Ovary (tissue), 9 donors: ENCODE data around the gene LYST. TPM values are rescaled to one million over a fixed set of nuclear protein-coding genes. Genes with fewer than 3 reads are reported as not detected.
A peak's percentile ranks its signal among the peaks of the same experiment; 100 is the strongest.
"Not testable (repeated sequence)": the region's sequence is repeated elsewhere in the genome, so short reads cannot be mapped to it uniquely, and the experiment has no call there.

Experiments used
- DNase-seq, 5 donors: peaks; one replicate each; pipeline ENCODE4 v3.0.0-alpha.2; 2019 to 2020
- H3K27ac ChIP-seq, 2 donors: fragments of 200-600 bp; one replicate each; pipeline versions ENCODE4 v1.5.1 to v1.8.0; 2019 to 2022
- H3K27me3 ChIP-seq: fragments of 200-600 bp; one replicate; pipeline ENCODE4 v1.8.0; 2022
- H3K36me3 ChIP-seq: fragments of 200-600 bp; sonication (generic); one replicate; pipeline ENCODE4 v1.5.1; 2019
- H3K4me1 ChIP-seq: one replicate; pipeline ENCODE4 v1.8.1; 2013; ENCODE audit warnings: mild to moderate bottlenecking, moderate library complexity; ENCODE audit not compliant: insufficient read depth
- H3K4me3 ChIP-seq: fragments of 200-600 bp; sonication (generic); one replicate; pipeline ENCODE4 v1.5.1; 2017
- H3K9me3 ChIP-seq, 2 donors: fragments of 200-600 bp in 1 of 2; sonication (generic) in 1 of 2; one replicate each; pipeline versions ENCODE4 v1.5.1 to v1.8.1; 2013 to 2019; ENCODE audit warnings: mild to moderate bottlenecking in 1 of 2, moderate library complexity in 1 of 2
- EP300 ChIP-seq: sonication (generic); formaldehyde crosslinking; IDR thresholded peaks from one replicate; pipeline ENCODE4 v1.6.1; 2017; ENCODE audit warnings: antibody characterized with exemption
- POLR2A ChIP-seq: fragments of 450-650 bp; IDR thresholded peaks from one replicate; pipeline ENCODE4 v1.6.1; 2017; ENCODE audit warnings: antibody characterized with exemption, mild to moderate bottlenecking, moderate library complexity
- WGBS, 3 donors: extraction: QIAGEN DNeasy Blood & Tissue Kit in 1 of 3; methylation state at CpG; one replicate each; pipeline versions ENCODE4 v1.1.5 to v1.1.7; 2013 to 2017; 5-methylcytosine and 5-hydroxymethylcytosine counted together
- intact Hi-C, 4 donors: fragments of 100-400 bp; cut with DNase I; formaldehyde crosslinking; loops; one replicate each; pipeline versions ENCODE4 v1.11.0 to v1.15.1; 2022 to 2023
- polyA plus RNA-seq, 2 donors: library from polyadenylated mRNA; stranded (reverse); fragments of 200-250 nt in 1 of 2; fragments of 350-450 nt in 1 of 2; fragmentation: Illumina TruSeq in 1 of 2; extraction: RNeasy Lipid Tissue Mini Kit (QIAGEN cat#74804) in 1 of 2; gene quantifications; one replicate each; pipeline ENCODE4 v1.2.3, GENCODE V29; 2013 to 2014
- total RNA-seq, 7 donors: library from RNA; depleted of rRNA in 2 of 7; stranded (reverse); fragments of >200 nt in 2 of 7; fragmentation: NEBNext Ultra II Directional in 3 of 7; extraction: Animal tissue kit (Norgen Biotek cat#: 25700) in 3 of 7; gene quantifications; one replicate each; pipeline versions ENCODE4 v1.1.0 to v1.2.4, GENCODE V29; 2016 to 2023
- TF ChIP-seq, protein P1 (sequence below), 3 donors: fragments of 450-650 bp in 2 of 3; fragments of 200-600 bp in 1 of 3; IDR thresholded peaks; one replicate each; pipeline versions ENCODE4 v1.5.1 to v1.8.0; 2016 to 2022; ENCODE audit warnings: antibody characterized with exemption in 3 of 3, mild to moderate bottlenecking in 1 of 3
- donor health status: DM: no; HTN: no; CAD: no; lungs with moderate emphysema.
- donor health status: DM: no; HTN: no; CAD: no.
- donor health status: Bipolar disorder and iron deficiency.
- donor health status: DM: yes; HTN: yes; CAD: no.
- donor health status: DM: no; HTN: no; CAD: no.
- donor health status: DM: yes; HTN: yes; CAD: no.

Gene LYST
- total and polyA plus RNA-seq, 9 donors: 6.8 to 29.2 (median 21.7) TPM

DNA sequence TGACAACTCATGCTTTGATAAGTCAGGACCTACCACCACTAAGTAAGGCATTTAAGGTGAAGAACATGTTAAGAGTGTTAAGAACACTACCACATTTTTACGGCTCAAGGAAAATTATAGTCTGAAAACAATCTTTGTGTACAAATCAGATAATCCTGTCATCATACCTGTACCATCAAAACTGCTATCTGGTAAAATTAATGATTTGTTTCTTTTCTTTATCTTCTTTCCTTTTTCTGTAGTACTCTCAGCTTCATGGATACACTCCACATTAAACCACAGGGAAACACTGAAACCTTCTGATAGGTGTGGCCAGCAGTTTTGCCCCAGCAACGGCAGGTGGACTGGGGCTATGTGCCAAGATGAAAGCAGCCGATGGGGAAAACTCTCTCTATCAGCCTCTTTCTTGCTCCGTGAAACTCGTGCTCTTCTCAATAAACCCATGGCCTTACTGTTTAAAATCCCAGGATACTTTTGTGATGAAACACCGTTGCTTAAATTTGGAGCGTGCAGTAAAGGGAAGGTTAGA, 75.1 kb downstream of the LYST start:
- no peak for DNase-seq
- intact Hi-C loops: no loop called here
- no peaks in the 10 kb centered on the region for H3K36me3 ChIP-seq
- no peaks in the 10 kb centered on the region for H3K9me3 ChIP-seq
- H3K4me3 ChIP-seq: no peak overlapping the region
- no peaks in the 10 kb centered on the region for H3K4me1 ChIP-seq
- H3K27ac ChIP-seq: no peak overlapping the region
- TF ChIP-seq, protein P1, sequence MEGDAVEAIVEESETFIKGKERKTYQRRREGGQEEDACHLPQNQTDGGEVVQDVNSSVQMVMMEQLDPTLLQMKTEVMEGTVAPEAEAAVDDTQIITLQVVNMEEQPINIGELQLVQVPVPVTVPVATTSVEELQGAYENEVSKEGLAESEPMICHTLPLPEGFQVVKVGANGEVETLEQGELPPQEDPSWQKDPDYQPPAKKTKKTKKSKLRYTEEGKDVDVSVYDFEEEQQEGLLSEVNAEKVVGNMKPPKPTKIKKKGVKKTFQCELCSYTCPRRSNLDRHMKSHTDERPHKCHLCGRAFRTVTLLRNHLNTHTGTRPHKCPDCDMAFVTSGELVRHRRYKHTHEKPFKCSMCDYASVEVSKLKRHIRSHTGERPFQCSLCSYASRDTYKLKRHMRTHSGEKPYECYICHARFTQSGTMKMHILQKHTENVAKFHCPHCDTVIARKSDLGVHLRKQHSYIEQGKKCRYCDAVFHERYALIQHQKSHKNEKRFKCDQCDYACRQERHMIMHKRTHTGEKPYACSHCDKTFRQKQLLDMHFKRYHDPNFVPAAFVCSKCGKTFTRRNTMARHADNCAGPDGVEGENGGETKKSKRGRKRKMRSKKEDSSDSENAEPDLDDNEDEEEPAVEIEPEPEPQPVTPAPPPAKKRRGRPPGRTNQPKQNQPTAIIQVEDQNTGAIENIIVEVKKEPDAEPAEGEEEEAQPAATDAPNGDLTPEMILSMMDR (IDR thresholded peaks at IDR 0.05): no peak
- TF ChIP-seq EP300 (no peak), POLR2A (no peak)
- no peaks in the 10 kb centered on the region for H3K27me3 ChIP-seq
- 83 to 89% (median 84%) methylated on average over 7 of the region's 7 CpGs for WGBS, 3 donors

DNA sequence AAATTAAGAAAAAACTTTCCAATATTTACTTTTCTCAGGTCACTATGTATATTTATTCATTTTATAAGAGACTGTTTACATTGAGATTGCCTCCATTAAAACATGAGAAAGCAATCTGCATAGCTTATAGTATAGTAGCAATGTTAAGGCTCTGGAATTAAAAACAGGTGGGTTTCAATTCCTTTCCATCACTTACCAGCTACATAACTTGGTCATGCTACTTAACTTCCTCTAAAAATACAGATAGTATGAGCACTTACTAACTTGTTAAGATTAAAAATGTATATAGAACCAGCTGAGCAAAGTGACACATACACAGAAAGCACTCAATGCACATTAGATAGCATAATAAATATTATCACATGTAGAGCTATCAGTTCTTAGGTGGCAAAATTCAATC, 76.6 kb downstream of the LYST start:
- TF ChIP-seq, protein P1 (IDR thresholded peaks at IDR 0.05): no peak
- TF ChIP-seq EP300: no peak
- no peak for TF ChIP-seq POLR2A
- no peaks in the 10 kb centered on the region for H3K4me1 ChIP-seq
- H3K27ac ChIP-seq: no peak overlapping the region
- H3K9me3 ChIP-seq: no peaks in the 10 kb centered on the region
- DNase-seq: no peak
- H3K4me3 ChIP-seq: no peak overlapping the region
- no peaks in the 10 kb centered on the region for H3K27me3 ChIP-seq
- no peaks in the 10 kb centered on the region for H3K36me3 ChIP-seq
- intact Hi-C loops: no loop called here

- not testable (repeated sequence) for H3K9me3 ChIP-seq, H3K4me1 ChIP-seq, DNase-seq, H3K27me3 ChIP-seq, H3K4me3 ChIP-seq, H3K27ac ChIP-seq, H3K36me3 ChIP-seq
- intact Hi-C loops: loop anchor here in 3 of 4 donors (10.0 kb wide), 2 partner anchors 272 to 1258 kb away; partner anchors contain the start of gene RYR2 (in 1 of the 3)
- WGBS, 3 donors: 96 to 98% (median 97%) methylated on average over 8 of the region's 8 CpGs
Observed at GRCh38 chr1:235786227-235786898, 80.3 kb downstream of the LYST start.

- H3K27me3 ChIP-seq: no peaks in the 10 kb centered on the region
- 68 to 71% (median 69%) methylated on average over 2 of the region's 2 CpGs for WGBS, 3 donors
- DNase-seq: no peak
- TF ChIP-seq POLR2A (no peak), EP300 (no peak)
- TF ChIP-seq, protein P1 (IDR thresholded peaks at IDR 0.05): no peak
- H3K9me3 ChIP-seq: no peaks in the 10 kb centered on the region
- no peaks in the 10 kb centered on the region for H3K4me1 ChIP-seq
- H3K4me3 ChIP-seq: no peak overlapping the region
- H3K36me3 ChIP-seq: no peaks in the 10 kb centered on the region
- intact Hi-C loops: loop anchor here (5.0 to 10.0 kb wide), 3 partner anchors 268 to 1260 kb away; partner anchors contain the start of gene RYR2 (in 1 of the 4)
- no peak overlapping the region for H3K27ac ChIP-seq
Observed at GRCh38 chr1:235784950-235785349, 81.8 kb downstream of the LYST start.

GRCh38 chr1:235783148-235783776, 83.4 kb downstream of the LYST start:
- no peak overlapping the region for H3K27ac ChIP-seq
- H3K4me1 ChIP-seq: no peaks in the 10 kb centered on the region
- 7 to 15% (median 9%) methylated on average over 8 of the region's 8 CpGs for WGBS, 3 donors
- intact Hi-C loops: loop anchor here (5.0 to 10.0 kb wide), 3 partner anchors 266 to 1262 kb away; partner anchors contain the start of gene RYR2 (in 1 of the 4)
- DNase-seq: peak in 1 of 5 donors; percentile 36
- H3K36me3 ChIP-seq: no peaks in the 10 kb centered on the region
- H3K4me3 ChIP-seq: no peak overlapping the region
- no peaks in the 10 kb centered on the region for H3K9me3 ChIP-seq
- H3K27me3 ChIP-seq: no peaks in the 10 kb centered on the region
- TF ChIP-seq, protein P1 (IDR thresholded peaks at IDR 0.05): peak in 2 of 3 donors; percentile 27 to 35
- no peak for TF ChIP-seq POLR2A
- no peak for TF ChIP-seq EP300
